Loucy (cell line): Measurements from ENCODE around the gene STOM.

Experiments used
- H2AFZ ChIP-seq: fragments of 200-600 bp; sonication (generic); 2 replicates; pipeline ENCODE4 v1.6.0; 2016; ENCODE audit warnings: antibody characterized with exemption, mild to moderate bottlenecking, low read length, moderate library complexity
- H3F3A ChIP-seq: fragments of 200-600 bp; 2 replicates; pipeline ENCODE4 v1.6.0; 2016; ENCODE audit warnings: antibody characterized with exemption, low read depth, mild to moderate bottlenecking
- H3K27me3 ChIP-seq: fragments of 200-600 bp; sonication (generic); 2 replicates; pipeline ENCODE4 v1.6.1; 2014; ENCODE audit warnings: low read length, mild to moderate bottlenecking; ENCODE audit not compliant: insufficient read depth, poor library complexity, severe bottlenecking
- H3K36me3 ChIP-seq: fragments of 200-600 bp; sonication (generic); 2 replicates; pipeline ENCODE4 v1.6.1; 2016; ENCODE audit warnings: low read length; ENCODE audit not compliant: insufficient read depth
- H3K4me1 ChIP-seq: fragments of 200-600 bp; sonication (generic); 2 replicates; pipeline ENCODE4 v1.5.1; 2014; ENCODE audit warnings: low read length, mild to moderate bottlenecking; ENCODE audit not compliant: insufficient read depth, poor library complexity, severe bottlenecking
- H3K4me2 ChIP-seq: fragments of 200-600 bp; sonication (generic); 2 replicates; pipeline ENCODE4 v1.6.0; 2014; ENCODE audit warnings: antibody characterized with exemption, low read length, low read depth, mild to moderate bottlenecking; ENCODE audit not compliant: poor library complexity, severe bottlenecking
- H3K4me3 ChIP-seq: fragments of 200-600 bp; sonication (generic); 2 replicates; pipeline ENCODE4 v1.5.1; 2014; ENCODE audit warnings: low read length, mild to moderate bottlenecking, mixed read lengths; ENCODE audit not compliant: poor library complexity, severe bottlenecking
- H3K79me2 ChIP-seq: fragments of 200-600 bp; sonication (generic); 2 replicates; pipeline ENCODE4 v1.6.1; 2014; ENCODE audit warnings: low read length; ENCODE audit not compliant: insufficient read depth
- H3K9ac ChIP-seq: fragments of 200-600 bp; sonication (generic); 2 replicates; pipeline ENCODE4 v1.6.0; 2014; ENCODE audit warnings: mild to moderate bottlenecking, low read depth, low read length, moderate library complexity; ENCODE audit not compliant: poor library complexity, severe bottlenecking
- H3K9me2 ChIP-seq: fragments of 200-600 bp; sonication (generic); replicated peaks from 2 replicates; pipeline ENCODE4 v1.6.1; 2016; ENCODE audit warnings: low read depth, low read length, mixed read lengths
- H3K9me3 ChIP-seq: fragments of 200-600 bp; sonication (generic); 2 replicates; pipeline ENCODE4 v1.6.1; 2014; ENCODE audit warnings: mild to moderate bottlenecking, antibody characterized with exemption, low read length, low read depth; ENCODE audit not compliant: insufficient read depth
- H4K20me1 ChIP-seq: fragments of 200-600 bp; sonication (generic); 2 replicates; pipeline ENCODE4 v1.6.0; 2014; ENCODE audit warnings: antibody characterized with exemption, low read length, mild to moderate bottlenecking; ENCODE audit not compliant: insufficient read depth, poor library complexity, severe bottlenecking
- CTCF ChIP-seq: fragments of 200-600 bp; sonication (generic); conservative IDR thresholded peaks from 2 replicates; pipeline ENCODE4 v1.5.1; 2014; ENCODE audit warnings: mild to moderate bottlenecking, antibody characterized with exemption, low read length
- EZH2phosphoT487 ChIP-seq: fragments of 200-600 bp; IDR thresholded peaks from 2 replicates; pipeline ENCODE4 v1.6.1; 2018; ENCODE audit warnings: antibody characterized with exemption, mild to moderate bottlenecking, moderate library complexity, borderline replicate concordance

The STOM gene

GRCh38 chr9:121345070-121345469 is 25.0 kb downstream of the STOM start:
- H3K79me2 ChIP-seq = no peaks in the 10 kb centered on the region
- H3K9me3 ChIP-seq = no peaks in the 10 kb centered on the region
- H3K4me2 ChIP-seq = no peak overlapping the region
- H3K36me3 ChIP-seq = no peaks in the 10 kb centered on the region
- H3K9me2 ChIP-seq = no peaks in the 10 kb centered on the region
- H3K9ac ChIP-seq = no peak overlapping the region
- H4K20me1 ChIP-seq = no peaks in the 10 kb centered on the region
- H3F3A ChIP-seq = no peaks in the 10 kb centered on the region
- no peak overlapping the region for H3K4me3 ChIP-seq
- H3K27me3 ChIP-seq = peaks cover 13% of the 10 kb centered on the region
- no peaks in the 10 kb centered on the region for H3K4me1 ChIP-seq
- H2AFZ ChIP-seq = no peak overlapping the region
- TF ChIP-seq EZH2phosphoT487 = no peak
- TF ChIP-seq CTCF = no peak

DNA sequence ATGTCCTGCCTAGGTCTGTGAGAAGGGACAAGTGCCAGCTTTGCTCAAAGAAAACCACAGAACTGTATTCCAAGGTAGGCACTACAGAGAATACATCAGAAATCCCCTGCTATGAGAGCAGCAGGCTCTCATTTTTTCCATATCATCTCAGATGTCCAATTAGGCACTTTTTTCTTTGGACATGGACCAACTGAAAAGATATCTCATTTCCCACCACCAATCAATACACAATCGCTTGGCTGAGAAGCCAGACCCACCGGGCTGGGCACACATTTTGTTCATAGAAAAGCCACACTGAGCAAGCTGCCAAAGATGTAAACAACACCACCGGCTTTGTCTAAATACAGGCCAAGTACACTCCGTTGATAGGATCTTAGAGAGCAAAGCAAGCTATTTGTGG is 25.9 kb downstream of the STOM start:
- H2AFZ ChIP-seq = no peak overlapping the region
- H3K9me2 ChIP-seq = no peaks in the 10 kb centered on the region
- H3K9ac ChIP-seq = no peak overlapping the region
- H3K4me2 ChIP-seq = no peak overlapping the region
- no peaks in the 10 kb centered on the region for H3K79me2 ChIP-seq
- peaks cover 4% of the 10 kb centered on the region for H3K4me1 ChIP-seq
- no peaks in the 10 kb centered on the region for H3K36me3 ChIP-seq
- no peak overlapping the region for H3K4me3 ChIP-seq
- H4K20me1 ChIP-seq = no peaks in the 10 kb centered on the region
- H3K27me3 ChIP-seq = peaks cover 5% of the 10 kb centered on the region
- H3K9me3 ChIP-seq = no peaks in the 10 kb centered on the region
- TF ChIP-seq EZH2phosphoT487 (no peak), CTCF (no peak)
- no peaks in the 10 kb centered on the region for H3F3A ChIP-seq

- TF ChIP-seq CTCF = no peak
- no peak for TF ChIP-seq EZH2phosphoT487
- Histone ChIP-seq H2AFZ (no peak overlapping the region), H3K9ac (no peak overlapping the region), H3K27me3 (no peaks in the 10 kb centered on the region), H3K4me2 (no peak overlapping the region), H3K9me3 (no peaks in the 10 kb centered on the region), H3K9me2 (no peaks in the 10 kb centered on the region), H3K79me2 (no peaks in the 10 kb centered on the region), H3K4me3 (no peak overlapping the region), H3K36me3 (no peaks in the 10 kb centered on the region), H4K20me1 (no peaks in the 10 kb centered on the region), H3K4me1 (peaks cover 25% of the 10 kb centered on the region), H3F3A (no peaks in the 10 kb centered on the region)
Observed at GRCh38 chr9:121340676-121341392, 29.2 kb downstream of the STOM start.
